Activated B cell treated with CpG ODN at 0.5 μM for 24 hours (primary cell): Measurements from ENCODE around the gene APCDD1L. TPM values are rescaled to one million over a fixed set of nuclear protein-coding genes. Genes with fewer than 3 reads are reported as not detected.
"Not testable (repeated sequence)": the region's sequence is repeated elsewhere in the genome, so short reads cannot be mapped to it uniquely, and the experiment has no call there.

Experiments
- ATAC-seq: fragments of 200-7000 bp; cut with Tn5 transposase; one replicate; pipeline ENCODE4 v1.10.0; 2021; ENCODE audit warnings: low read depth, mild to moderate bottlenecking, moderate library complexity
- CTCF ChIA-PET: fragments of 350-600 bp; sonication (Branson Sonifier 250); formaldehyde crosslinking; loops from one replicate; lab custom pipeline; 2021; ENCODE audit warnings: antibody characterized with exemption; lab: Charles Lee
- POLR2A ChIA-PET: fragments of 350-600 bp; sonication (Branson Sonifier 250); formaldehyde crosslinking; loops from one replicate; lab custom pipeline; 2021; ENCODE audit warnings: antibody characterized with exemption; lab: Charles Lee
- DNase-seq: peaks from one replicate; pipeline ENCODE4 v3.0.0; 2022
- H3K27ac Mint-ChIP-seq: one replicate; pipeline ENCODE4 v1.8.0; 2020; ENCODE audit warnings: mixed read lengths
- H3K27me3 Mint-ChIP-seq: one replicate; pipeline ENCODE4 v1.8.0; 2021; ENCODE audit warnings: mixed read lengths
- H3K36me3 Mint-ChIP-seq: one replicate; pipeline ENCODE4 v1.8.0; 2021; ENCODE audit warnings: low read depth, mixed read lengths
- H3K4me1 Mint-ChIP-seq: one replicate; pipeline ENCODE4 v1.8.0; 2021; ENCODE audit warnings: mixed read lengths
- H3K4me3 Mint-ChIP-seq: one replicate; pipeline ENCODE4 v1.8.0; 2020; ENCODE audit warnings: mild to moderate bottlenecking, mixed read lengths
- H3K9me3 Mint-ChIP-seq: one replicate; pipeline ENCODE4 v1.8.0; 2020; ENCODE audit warnings: mixed read lengths
- intact Hi-C: fragments of 100-400 bp; cut with micrococcal nuclease; formaldehyde crosslinking; loops from one replicate; pipeline ENCODE4 v1.15.1; 2024
- total RNA-seq: library from RNA; stranded (reverse); gene quantifications from 2 replicates; pipeline ENCODE4 v1.2.3, GENCODE V29; 2022
- TF ChIP-seq, protein P1 (sequence below): fragments of 200-600 bp; IDR thresholded peaks from one replicate; pipeline ENCODE4 v1.8.0; 2022; ENCODE audit warnings: antibody characterized with exemption, mild to moderate bottlenecking

APCDD1L gene
- total RNA-seq, 1 donor from 2014 or later = not detected

DNA sequence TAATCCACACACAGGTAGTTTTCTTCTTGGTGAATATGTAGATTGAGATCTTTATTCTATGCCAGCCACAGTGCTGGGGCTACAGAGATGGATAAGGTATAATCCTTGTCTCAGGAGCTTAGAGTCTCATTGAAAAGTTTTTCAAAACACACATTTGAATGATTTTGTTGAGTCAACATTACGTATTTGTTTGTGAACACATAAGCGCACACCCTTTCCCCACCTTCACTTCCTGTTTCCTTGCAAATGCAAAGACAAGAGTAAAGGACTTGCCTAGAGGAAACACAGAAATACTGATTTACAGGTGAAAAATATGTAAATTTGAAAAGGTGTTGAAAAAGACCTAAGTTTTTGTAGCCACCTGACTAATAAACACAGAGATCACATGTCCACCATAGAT is 98.4 kb downstream of the APCDD1L start:
- DNase-seq = no peak

DNA sequence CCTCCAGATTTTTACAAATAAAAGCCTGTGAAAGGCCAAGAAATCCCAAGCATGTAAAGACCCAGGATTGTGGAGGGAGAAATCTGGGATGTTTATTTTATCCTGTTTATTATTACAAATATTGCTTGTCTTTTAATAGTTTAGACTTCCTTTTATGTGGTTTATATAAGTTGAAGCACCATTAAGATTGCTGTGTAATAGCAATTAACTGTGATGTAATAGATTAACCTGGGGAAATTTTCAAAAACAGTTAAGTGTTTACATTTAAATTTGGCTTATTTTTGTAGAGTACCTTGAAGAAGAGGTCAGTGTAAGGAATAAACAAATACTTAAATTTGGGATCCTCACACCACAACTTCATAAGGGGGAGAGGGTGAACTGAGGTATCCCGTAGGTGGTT is 99.1 kb downstream of the APCDD1L start:
- CTCF ChIA-PET = no interaction called here
- peak overlapping the region; percentile 3 for H3K27ac Mint-ChIP-seq

More for the DNA sequence above, 98.4 kb downstream of the APCDD1L start:
- ChIA-PET POLR2A (no interaction called here), CTCF (no interaction called here)
- H3K9me3 Mint-ChIP-seq = no peaks in the 10 kb centered on the region
- intact Hi-C loops = no loop called here
- no peaks in the 10 kb centered on the region for H3K27me3 Mint-ChIP-seq
- TF ChIP-seq, protein P1, sequence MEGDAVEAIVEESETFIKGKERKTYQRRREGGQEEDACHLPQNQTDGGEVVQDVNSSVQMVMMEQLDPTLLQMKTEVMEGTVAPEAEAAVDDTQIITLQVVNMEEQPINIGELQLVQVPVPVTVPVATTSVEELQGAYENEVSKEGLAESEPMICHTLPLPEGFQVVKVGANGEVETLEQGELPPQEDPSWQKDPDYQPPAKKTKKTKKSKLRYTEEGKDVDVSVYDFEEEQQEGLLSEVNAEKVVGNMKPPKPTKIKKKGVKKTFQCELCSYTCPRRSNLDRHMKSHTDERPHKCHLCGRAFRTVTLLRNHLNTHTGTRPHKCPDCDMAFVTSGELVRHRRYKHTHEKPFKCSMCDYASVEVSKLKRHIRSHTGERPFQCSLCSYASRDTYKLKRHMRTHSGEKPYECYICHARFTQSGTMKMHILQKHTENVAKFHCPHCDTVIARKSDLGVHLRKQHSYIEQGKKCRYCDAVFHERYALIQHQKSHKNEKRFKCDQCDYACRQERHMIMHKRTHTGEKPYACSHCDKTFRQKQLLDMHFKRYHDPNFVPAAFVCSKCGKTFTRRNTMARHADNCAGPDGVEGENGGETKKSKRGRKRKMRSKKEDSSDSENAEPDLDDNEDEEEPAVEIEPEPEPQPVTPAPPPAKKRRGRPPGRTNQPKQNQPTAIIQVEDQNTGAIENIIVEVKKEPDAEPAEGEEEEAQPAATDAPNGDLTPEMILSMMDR = no peak
- ATAC-seq = no peak
- peak overlapping the region; percentile 3 for H3K27ac Mint-ChIP-seq
- H3K4me3 Mint-ChIP-seq = no peak overlapping the region
- peaks cover 22% of the 10 kb centered on the region for H3K4me1 Mint-ChIP-seq
- H3K36me3 Mint-ChIP-seq = peaks cover 50% of the 10 kb centered on the region

DNA sequence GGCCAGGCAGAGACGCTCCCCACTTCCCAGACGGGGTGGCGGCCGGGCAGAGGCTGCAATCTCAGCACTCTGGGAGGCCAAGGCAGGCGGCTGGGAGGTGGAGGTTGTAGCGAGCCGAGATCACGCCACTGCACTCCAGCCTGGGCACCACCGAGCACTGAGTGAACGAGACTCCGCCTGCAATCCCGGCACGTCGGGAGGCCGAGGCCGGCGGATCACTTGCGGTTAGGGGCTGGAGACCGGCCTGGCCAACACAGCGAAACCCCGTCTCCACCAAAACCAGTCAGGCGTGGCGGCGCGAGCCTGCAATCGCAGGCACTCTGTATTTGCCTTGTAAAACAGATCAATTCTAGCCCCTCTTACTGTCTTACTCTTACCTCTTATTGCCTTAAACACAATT is 100.4 kb downstream of the APCDD1L start:
- H3K9me3 Mint-ChIP-seq, H3K27me3 Mint-ChIP-seq, CTCF ChIA-PET, intact Hi-C loops, DNase-seq, POLR2A ChIA-PET, H3K27ac Mint-ChIP-seq, ATAC-seq, H3K4me3 Mint-ChIP-seq: not testable (repeated sequence)
- Mint-ChIP-seq H3K36me3 (peaks cover 31% of the 10 kb centered on the region), H3K4me1 (peaks cover 25% of the 10 kb centered on the region)

More for the DNA sequence above, 99.1 kb downstream of the APCDD1L start:
- Mint-ChIP-seq H3K27me3 (no peaks in the 10 kb centered on the region), H3K9me3 (no peaks in the 10 kb centered on the region), H3K4me1 (peaks cover 22% of the 10 kb centered on the region), H3K36me3 (peaks cover 43% of the 10 kb centered on the region), H3K4me3 (no peak overlapping the region)
- no peak for ATAC-seq
- intact Hi-C loops = no loop called here
- POLR2A ChIA-PET = no interaction called here
- TF ChIP-seq, protein P1 = no peak
- no peak for DNase-seq

DNA sequence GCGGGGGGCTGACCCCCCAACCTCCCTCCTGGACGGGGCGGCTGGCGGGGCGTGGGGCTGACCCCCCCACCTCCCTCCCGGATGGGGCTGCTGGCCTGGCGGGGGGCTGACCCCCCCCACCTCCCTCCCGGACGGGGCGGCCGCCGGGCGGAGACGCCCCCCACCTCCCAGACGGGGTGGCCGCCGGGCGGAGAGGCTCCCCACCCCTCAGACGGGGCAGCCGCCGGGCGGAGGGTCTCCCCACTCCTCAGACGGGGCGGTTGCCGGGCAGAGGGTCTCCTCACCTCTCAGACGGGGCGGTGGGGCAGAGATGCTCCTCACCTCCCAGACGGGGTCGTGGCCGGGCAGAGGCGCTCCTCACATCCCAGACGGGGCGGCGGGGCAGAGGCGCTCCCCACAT is 101.0 kb downstream of the APCDD1L start:
- DNase-seq, CTCF ChIA-PET: not testable (repeated sequence)

More for the DNA sequence above, 101.0 kb downstream of the APCDD1L start:
- ATAC-seq, H3K4me3 Mint-ChIP-seq, H3K27me3 Mint-ChIP-seq, POLR2A ChIA-PET, intact Hi-C loops, H3K9me3 Mint-ChIP-seq, H3K27ac Mint-ChIP-seq: not testable (repeated sequence)
- Mint-ChIP-seq H3K36me3 (peaks cover 27% of the 10 kb centered on the region), H3K4me1 (peaks cover 30% of the 10 kb centered on the region)

Other genes with a start within 250 kb of the APCDD1L start
- 14.4 and 15.7 TPM in 2 replicates for gene RAB22A, start 205.7 kb downstream of the APCDD1L start, total RNA-seq
- gene VAPB, start 126.2 kb downstream of the APCDD1L start, total RNA-seq = 20.6 and 26.2 TPM in 2 replicates
- 71.4 and 77.4 TPM in 2 replicates for gene STX16, start 135.9 kb upstream of the APCDD1L start, total RNA-seq
- gene NPEPL1, start 177.4 kb upstream of the APCDD1L start, total RNA-seq = 18.7 and 21.5 TPM in 2 replicates